ENCODE measurements around the gene LPP.

Gene LPP

GRCh38 chr3:188170461-188171459 is 16.8 kb downstream of the LPP start:
- no peak for DNase-seq

DNA sequence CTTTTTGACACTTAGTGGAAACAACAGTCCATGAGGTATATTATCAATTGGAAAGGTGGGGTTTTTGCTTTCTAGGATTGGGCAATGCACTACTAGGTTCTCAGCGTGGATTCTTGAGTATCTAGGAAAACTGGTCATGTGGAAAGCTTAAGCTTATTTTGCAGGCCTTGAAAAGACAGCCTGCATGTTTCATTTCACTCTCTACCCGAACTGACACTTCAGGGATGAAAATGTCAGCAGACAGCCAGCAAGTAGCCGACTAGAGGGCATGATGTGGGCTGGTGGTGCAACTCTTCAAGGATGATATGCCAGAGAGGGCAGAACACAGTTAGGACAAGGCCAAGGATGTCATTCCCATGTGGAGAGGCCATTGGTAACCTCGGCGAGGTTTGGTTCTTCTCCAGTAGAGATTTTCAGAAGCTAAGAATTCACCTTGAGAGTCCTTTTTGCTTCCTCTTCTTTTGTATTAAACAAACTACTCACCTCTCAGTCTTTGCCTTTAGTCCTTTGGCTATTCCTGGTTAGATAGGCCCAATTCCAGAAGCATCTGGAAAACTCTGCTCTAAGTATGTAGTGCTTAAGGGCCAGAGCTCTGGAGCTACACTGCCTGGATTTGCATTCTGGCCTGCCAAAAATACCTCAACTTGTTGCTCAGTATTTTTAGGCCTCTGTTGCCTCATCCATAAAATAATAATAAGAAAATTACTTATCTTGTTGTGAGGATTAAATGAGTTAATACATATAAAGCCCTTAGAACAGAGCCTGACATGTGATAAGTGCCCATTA is 17.9 kb downstream of the LPP start:
- DNase-seq = no peak

- DNase-seq = no peak
Measured at GRCh38 chr3:188174317-188175044, 20.5 kb downstream of the LPP start.

- no peak for DNase-seq
Measured at GRCh38 chr3:188176476-188176875, 22.5 kb downstream of the LPP start.

DNA sequence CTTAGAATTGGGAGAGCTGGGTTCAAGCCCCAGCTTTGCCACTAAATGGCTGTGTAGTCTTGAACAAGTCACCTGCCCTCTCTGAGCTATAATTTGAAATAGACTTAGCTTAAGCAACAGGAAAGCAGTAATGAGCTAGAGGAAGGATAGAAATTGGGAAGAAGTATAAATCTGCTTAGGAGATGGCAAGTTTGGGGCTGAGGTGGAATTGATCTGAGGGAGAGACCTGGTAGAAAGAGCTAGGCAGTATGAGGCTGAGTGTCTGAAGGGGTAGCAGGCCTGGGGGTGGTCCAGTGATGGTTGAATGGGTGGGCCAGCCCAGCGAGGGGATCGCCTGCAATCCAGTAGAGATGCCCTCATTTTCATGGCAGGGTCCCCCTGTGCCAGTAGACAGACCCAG is 22.9 kb downstream of the LPP start:
- no peak for DNase-seq

- no peak for DNase-seq
Measured at GRCh38 chr3:188177721-188178120, 23.8 kb downstream of the LPP start.

GRCh38 chr3:188178293-188178936 is 24.5 kb downstream of the LPP start:
- DNase-seq = no peak

DNA sequence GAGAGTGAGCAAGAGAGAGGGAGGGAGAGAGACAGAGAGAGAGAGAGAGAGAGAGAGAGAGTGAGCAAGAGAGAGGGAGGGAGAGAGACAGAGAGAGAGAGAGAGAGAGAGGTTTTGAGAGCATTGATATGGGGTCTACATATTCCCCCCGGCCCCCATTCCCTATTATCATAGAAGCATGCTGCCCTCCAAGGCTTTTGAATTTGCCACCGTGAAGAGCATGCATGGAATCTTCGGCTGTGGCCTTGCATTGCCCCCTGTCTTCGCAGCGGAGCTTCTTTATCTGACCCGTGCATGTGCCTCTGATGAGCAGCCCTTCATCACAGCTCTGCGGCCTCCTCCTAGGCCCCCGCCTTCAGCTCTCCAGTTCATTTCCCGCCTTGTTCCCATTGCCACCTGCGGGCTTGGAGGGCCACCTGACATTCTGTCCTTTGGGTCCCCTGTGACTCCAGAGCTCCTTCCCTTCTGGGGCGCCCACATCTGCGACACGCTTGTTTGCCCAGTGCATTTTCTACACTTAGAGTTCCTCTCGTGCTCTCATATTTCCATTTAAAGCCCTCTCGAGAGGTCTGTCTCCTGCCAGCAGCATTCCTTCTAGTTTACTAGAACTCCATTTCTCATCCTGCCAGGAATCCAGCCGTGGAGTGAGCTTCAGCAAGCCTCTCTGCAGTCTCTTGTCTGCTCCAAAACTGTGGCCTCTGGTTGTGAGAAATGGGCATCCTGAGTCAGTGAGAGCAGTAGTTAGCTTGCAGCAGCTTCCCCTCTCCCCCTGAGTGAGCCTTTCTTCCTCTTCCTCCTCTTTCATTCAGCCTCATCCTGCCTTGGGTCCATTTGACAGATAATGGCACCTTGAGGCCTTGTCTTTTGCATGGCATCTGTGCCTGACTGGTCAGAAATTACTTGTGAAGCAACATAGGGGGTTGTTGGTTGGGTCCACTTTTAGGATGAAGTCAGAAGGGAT is 25.3 kb downstream of the LPP start:
- DNase-seq = no peak

DNA sequence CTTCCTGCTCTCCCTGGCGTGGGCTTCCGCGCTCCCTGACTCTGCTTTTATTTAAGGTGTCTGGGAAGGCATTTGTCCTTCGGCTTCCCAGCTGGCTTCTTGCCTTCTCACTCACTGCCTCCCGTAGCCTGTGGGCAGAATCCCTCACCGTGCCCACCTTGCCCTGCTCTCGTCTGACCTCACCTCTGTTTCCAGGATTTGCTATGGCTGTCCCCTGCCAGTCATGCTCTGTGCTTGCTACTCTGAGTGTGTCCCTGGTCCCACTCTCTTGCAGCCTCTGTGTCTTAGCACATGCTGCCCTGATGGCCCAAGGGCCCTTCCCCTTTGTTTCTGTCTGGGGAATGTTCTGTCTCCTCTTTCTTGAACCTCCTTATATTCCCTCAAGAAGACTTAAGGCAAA is 26.2 kb downstream of the LPP start:
- DNase-seq = no peak

GRCh38 chr3:188183452-188183851 is 29.5 kb downstream of the LPP start:
- no peak for DNase-seq

- no peak for DNase-seq
Measured at GRCh38 chr3:188184160-188184559, 30.2 kb downstream of the LPP start.

DNA sequence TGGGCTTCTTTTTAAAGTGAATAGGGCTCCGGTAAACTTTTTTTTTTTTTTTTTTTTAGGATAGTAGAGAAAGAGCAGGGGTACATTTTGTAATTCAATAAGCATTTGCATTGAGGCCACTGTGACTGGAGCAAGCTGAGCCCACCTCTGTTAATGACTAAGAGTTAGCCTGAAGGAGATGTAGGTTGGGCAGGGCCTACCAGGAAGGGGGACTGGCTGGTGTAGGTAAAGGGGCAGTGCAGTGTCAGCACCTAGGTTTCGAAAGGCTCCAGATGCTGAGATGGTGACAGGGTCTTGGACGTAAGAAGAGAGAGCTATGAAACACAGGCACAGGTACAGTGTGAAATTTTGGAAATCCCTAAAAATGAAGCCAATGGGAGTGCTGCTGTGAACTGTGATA is 30.7 kb downstream of the LPP start:
- no peak for DNase-seq

DNA sequence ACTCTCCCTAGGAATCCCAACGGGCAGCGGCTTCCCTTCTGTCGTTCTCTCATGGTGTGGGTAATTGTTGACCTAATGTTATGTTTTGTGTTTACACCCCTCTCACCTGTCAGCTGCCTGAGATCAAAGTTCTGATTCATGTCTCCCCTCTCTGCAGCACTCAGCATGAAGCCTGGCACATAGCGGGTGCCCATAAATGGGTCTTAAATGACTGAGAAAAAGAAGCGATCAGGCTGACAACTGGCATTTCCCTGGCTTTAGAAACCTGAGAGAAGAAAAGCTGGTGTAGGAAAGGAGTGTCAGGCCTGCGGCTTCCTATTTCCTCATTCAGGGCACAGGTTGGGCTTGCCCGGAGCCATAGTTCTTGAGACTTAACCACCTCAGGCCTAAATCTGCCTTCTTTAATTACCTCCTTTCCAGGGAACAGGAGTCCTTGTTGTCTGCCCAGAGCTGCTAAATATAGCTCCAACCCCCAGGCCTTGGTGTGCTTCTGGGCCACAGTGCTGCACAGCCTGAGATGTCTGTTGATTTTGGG is 31.8 kb downstream of the LPP start:
- no peak for DNase-seq

- DNase-seq = no peak
Measured at GRCh38 chr3:188187053-188187452, 33.1 kb downstream of the LPP start.

GRCh38 chr3:188188911-188189310 is 35.0 kb downstream of the LPP start:
- no peak for DNase-seq

DNA sequence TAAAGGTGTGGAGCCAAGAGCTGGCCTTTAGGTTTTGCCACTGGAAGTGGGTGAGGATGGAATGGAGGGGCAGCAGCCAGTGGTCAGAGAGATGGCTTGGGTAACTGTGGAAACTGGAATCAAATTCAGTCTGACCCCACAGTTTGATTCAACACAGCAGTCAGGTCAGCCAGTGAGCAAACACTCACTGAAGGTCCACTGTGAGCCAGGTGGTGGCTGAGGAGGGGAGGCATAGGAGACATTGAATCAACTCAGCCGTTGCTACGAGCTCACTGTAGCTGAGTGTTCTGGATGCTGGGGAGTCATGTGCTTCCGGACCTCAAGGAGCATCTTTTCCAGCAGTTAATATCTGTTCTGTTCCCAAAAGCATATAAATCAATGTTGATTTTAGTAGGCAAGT is 37.5 kb downstream of the LPP start:
- DNase-seq = no peak

GRCh38 chr3:188192034-188192433 is 38.1 kb downstream of the LPP start:
- DNase-seq = no peak

DNA sequence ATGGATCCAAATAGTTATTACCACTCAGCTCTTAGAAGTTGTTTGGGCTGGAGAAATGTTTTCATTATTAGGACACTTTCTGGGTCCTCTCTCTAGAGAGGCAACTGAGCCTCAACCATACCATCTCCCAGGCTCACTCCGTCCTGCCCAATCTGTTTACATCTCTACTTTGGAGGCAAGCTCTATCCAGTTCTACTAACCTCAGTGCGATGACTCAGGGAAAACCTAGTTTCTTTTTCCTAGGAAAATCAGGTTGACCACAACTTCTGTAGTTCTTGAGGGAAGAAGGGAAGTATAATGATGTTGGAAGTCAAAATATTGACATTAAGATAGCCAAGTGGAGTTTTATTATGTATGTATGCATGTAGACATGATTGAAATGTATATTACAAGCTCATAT is 40.4 kb downstream of the LPP start:
- DNase-seq = no peak

DNA sequence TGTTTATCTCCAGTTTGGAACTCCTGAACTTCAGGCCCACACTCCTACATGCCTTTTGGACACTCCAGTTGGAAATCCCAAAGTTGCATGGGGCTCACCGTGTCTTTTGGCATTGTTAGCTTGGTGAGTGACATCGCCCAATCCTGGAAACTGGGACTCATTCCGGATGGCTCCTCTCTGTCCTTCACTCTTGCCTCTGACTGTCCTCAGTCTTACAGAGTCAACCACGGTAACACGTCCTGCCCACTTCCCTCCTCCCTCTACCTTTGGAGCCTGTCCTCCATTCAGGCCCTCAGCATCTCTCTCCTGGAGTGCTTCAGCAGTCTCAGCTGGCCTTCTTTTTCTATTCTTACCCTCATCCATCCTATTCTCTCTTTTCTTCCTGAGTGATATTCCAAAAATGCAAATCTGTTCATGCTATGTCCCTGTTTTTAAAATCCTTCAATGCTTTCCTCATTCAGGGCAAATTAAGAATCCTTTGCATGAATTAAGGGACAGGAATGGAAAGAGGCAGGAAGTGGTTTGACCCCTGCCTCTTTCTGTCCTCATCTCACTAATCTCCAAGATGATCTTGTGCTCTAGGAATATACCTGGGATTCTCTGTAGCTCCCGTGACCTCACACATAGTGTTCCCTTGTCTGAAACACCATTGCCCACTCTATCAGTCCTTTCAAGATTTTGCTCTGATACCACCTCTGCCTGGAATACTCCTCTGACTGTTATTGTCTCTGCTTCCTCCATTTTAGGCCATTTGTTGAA is 42.5 kb downstream of the LPP start:
- no peak for DNase-seq

DNA sequence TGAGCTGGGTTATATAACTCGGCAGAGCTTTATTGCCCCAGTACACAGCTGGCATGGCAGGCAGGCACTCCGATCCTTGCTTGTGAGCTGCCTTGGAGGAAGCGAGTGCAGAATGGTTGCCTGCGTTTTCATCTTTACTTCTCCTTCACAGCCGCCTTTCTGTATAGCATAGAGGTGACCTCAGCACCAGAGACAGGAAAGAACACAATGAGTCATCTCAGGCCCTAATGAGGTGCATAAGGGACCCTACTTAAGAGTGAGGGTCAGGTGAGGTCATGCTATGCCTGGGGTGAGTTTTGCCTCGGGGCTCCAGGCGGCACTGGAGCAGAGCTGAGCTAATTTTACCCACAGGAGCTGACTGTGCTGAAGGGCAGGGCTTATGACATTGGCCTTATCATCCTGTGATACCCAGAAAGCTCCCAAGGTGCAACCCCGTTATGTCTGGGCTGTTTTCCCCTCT is 43.5 kb downstream of the LPP start:
- no peak for DNase-seq

Measured in NCI-H748 treated with DMSO at 0.1 percent for 48 hours (cell line).